ENCODE measurements around the gene BDKRB2.
A peak's percentile ranks its signal among the peaks of the same experiment; 100 is the strongest.

The BDKRB2 gene

DNA sequence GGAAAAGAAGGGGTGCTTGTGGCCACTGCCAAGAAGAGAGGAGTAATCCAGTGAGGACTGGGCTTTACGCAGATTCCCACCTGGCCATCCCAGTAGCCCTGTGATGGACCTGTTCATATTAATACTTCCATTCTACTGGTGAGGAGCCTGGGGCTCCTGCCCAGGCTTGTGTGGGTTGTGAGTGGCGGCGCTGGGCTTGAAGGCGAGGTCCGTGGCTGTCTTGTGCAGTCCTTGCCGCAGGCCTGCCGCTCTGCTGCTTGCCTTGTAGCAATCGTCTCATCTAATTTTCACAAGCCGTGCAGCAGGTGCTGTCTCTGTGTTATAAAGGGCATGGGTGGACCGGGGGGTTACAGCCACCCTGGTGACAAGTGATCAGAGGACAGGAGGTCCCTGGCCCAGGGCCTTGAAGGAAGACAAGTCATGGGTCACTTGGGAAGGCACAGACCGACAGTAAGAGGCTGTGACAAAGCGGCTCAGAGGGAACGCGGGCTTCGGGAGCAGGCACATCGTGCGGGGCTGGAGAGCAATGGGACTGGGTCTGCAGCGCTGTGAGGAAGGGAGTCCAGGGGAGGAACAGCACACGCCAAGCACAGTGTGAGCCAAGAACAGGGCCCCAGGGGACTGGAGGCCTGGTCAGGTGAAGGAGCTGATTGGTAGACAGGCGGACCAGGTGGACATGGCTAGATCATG, 7.3 kb upstream of the BDKRB2 start:
- no peak for TF ChIP-seq JUND (IDR thresholded peaks at IDR 0.05; ENCODE audit: low read depth)
- in situ Hi-C loops (cut with HindIII; ENCODE audit: low pct_unique_long_range_greater_than_20kb, low sequenced_read_pairs) = no loop called here
- no peak for DNase-seq (ENCODE audit: low read depth in 1 of 2, low spot score in 1 of 2)

DNA sequence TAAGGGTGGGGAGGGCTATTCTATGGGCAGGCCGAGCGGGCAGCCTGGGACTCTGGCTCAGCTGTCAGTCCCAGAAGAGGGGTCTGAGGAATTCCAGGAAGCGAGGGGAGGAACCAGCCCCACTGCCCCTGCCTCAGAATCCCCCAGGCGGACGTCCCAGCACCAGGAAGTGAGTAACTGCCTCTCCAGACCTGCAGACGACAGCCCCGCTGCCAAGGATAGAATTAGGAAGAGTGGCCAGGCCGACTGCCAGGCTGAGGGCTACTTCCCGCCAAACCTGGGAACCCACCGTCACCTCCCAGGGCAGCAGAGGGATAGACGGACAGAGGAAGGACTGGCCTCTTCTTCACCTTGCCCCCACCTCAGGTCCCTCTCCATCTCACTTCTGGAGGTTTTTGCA, 6.7 kb upstream of the BDKRB2 start:
- in situ Hi-C loops (cut with HindIII; ENCODE audit: low pct_unique_long_range_greater_than_20kb, low sequenced_read_pairs) = no loop called here
- no peak for TF ChIP-seq JUND (IDR thresholded peaks at IDR 0.05; ENCODE audit: low read depth)
- no peak for DNase-seq (ENCODE audit: low read depth in 1 of 2, low spot score in 1 of 2)

GRCh38 chr14:96198430-96199130, 6.1 kb upstream of the BDKRB2 start:
- in situ Hi-C loops (cut with HindIII; ENCODE audit: low pct_unique_long_range_greater_than_20kb, low sequenced_read_pairs) = no loop called here
- no peak for DNase-seq (ENCODE audit: low read depth in 1 of 2, low spot score in 1 of 2)
- TF ChIP-seq JUND (IDR thresholded peaks at IDR 0.05; ENCODE audit: low read depth) = no peak

GRCh38 chr14:96201157-96201556, 3.5 kb upstream of the BDKRB2 start:
- DNase-seq (ENCODE audit: low read depth in 1 of 2, low spot score in 1 of 2) = no peak
- TF ChIP-seq JUND (IDR thresholded peaks at IDR 0.05; ENCODE audit: low read depth) = no peak
- in situ Hi-C loops (cut with HindIII; ENCODE audit: low pct_unique_long_range_greater_than_20kb, low sequenced_read_pairs) = no loop called here

DNA sequence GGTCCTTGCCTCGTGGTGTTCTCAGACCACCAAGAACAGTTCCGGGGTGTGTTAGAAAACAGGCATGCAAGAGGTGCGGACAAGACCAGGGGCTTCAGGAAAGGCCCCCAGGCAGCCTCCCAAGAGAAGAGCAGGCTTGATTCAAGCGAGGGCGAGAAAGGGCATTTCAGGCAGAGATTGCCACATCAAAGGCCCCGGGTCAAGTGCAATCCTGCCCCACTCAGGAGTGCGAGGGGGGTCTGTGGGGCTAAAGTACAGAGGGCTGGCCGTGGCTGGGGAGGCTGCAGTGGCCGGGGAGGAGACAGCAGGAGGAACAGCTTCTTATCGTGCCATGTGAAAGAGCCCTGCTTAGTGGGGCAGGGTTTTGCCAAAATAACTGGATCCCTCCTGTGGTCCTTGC, 2.7 kb upstream of the BDKRB2 start:
- in situ Hi-C loops (cut with HindIII; ENCODE audit: low pct_unique_long_range_greater_than_20kb, low sequenced_read_pairs) = no loop called here
- no peak for TF ChIP-seq JUND (IDR thresholded peaks at IDR 0.05; ENCODE audit: low read depth)
- no peak for DNase-seq (ENCODE audit: low read depth in 1 of 2, low spot score in 1 of 2)

- no peak for TF ChIP-seq JUND (IDR thresholded peaks at IDR 0.05; ENCODE audit: low read depth)
- in situ Hi-C loops (cut with HindIII; ENCODE audit: low pct_unique_long_range_greater_than_20kb, low sequenced_read_pairs) = no loop called here
- no peak for DNase-seq (ENCODE audit: low read depth in 1 of 2, low spot score in 1 of 2)
Measured at GRCh38 chr14:96202441-96203094, 2.1 kb upstream of the BDKRB2 start.

- no peak for DNase-seq (ENCODE audit: low read depth in 1 of 2, low spot score in 1 of 2)
- in situ Hi-C loops (cut with HindIII; ENCODE audit: low pct_unique_long_range_greater_than_20kb, low sequenced_read_pairs) = no loop called here
- TF ChIP-seq JUND (IDR thresholded peaks at IDR 0.05; ENCODE audit: low read depth) = no peak
Measured at GRCh38 chr14:96203116-96203515, 1.5 kb upstream of the BDKRB2 start.

GRCh38 chr14:96203635-96204034, 1.0 kb upstream of the BDKRB2 start:
- DNase-seq (ENCODE audit: low read depth in 1 of 2, low spot score in 1 of 2) = peak; percentile 13 to 57
- no peak for TF ChIP-seq JUND (IDR thresholded peaks at IDR 0.05; ENCODE audit: low read depth)
- in situ Hi-C loops (cut with HindIII; ENCODE audit: low pct_unique_long_range_greater_than_20kb, low sequenced_read_pairs) = no loop called here

DNA sequence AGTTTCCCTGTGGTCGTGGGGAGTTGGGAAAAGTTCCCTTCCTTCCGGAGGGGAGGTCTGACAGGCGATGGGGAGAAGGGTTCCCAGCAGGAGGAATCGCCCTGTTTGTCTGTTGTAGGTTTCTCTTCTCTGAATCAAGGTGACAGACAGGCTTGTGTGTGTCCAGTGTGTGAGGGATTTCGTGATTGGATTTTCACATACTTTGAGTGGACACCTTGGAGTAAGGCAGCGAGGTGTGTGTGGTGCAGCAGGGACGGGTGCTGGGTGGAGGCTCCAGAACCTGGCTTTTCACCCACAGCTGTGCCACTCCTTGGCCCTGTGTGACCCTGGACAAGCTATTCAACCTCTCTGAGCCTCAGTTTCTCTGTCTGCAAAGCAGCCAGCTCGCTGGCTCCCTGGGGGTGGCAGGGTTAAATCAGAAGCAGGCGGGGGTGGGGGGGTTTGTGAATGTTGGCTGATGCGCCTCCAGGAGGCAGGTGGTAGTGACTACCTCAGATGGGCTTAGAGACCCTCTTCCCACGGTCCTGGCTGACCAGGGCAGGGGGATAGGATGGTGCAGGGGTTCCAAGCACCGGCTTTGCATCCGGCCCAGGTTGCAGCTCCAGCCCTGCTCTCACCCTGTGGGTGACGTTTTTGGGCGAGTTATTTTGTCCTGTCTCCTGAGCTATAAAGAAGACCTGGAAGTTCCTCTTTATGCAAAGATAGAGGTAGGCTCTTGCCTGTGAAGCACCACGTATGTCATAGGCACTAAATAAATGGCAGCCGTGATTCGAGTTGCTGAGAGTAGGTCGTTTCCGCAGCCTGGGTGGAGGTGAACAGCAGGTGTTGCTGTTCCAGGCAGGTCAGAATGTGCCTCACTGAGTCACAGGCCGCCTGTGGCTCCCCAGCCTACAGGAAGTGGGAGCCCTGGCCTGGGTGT, 679 bp downstream of the BDKRB2 start:
- DNase-seq (ENCODE audit: low read depth in 1 of 2, low spot score in 1 of 2) = peak; percentile 30 to 38
- in situ Hi-C loops (cut with HindIII; ENCODE audit: low pct_unique_long_range_greater_than_20kb, low sequenced_read_pairs) = no loop called here
- no peak for TF ChIP-seq JUND (IDR thresholded peaks at IDR 0.05; ENCODE audit: low read depth)

DNA sequence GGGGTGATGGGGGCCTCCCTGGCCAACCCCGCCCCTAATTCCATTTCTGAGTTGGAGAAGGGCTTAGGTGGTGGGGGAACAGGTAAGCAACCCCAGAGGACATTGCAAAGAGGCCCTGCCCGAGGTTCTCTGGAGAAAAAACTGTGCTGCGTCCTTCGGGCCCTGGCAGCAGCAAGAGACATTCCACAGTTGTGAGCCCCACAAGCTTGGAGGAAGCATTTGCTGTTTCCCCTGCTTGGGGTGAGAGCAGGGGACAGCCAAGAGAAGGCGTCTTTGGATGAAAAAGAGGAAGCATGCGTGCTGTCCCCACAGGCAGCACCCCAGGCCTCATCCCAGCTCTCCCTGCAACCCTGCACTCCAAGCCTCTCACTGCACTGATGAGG, 1.3 kb downstream of the BDKRB2 start:
- DNase-seq (ENCODE audit: low read depth in 1 of 2, low spot score in 1 of 2) = no peak
- TF ChIP-seq JUND (IDR thresholded peaks at IDR 0.05; ENCODE audit: low read depth) = no peak
- in situ Hi-C loops (cut with HindIII; ENCODE audit: low pct_unique_long_range_greater_than_20kb, low sequenced_read_pairs) = no loop called here

DNA sequence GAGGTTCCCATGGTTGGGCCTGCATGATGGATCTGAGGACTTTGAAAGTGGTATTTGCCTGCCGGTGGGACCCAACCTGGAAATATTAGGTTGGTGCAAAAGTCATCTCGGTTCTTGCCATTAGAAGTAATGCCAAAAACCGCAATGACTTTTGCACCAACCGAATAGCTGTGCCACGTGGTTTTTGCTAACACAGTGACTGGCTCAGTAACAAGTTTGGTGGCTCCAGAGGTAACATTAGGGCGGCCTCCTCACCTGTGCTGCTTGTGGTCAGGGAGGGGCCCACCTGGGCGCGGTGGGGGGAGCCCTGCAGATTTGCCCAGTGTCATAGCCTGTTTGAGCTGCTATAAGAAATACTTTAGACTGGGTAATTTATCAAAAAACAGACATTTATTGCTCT, 1.8 kb downstream of the BDKRB2 start:
- no peak for TF ChIP-seq JUND (IDR thresholded peaks at IDR 0.05; ENCODE audit: low read depth)
- peak; percentile 28 to 67 for DNase-seq (ENCODE audit: low read depth in 1 of 2, low spot score in 1 of 2)
- in situ Hi-C loops (cut with HindIII; ENCODE audit: low pct_unique_long_range_greater_than_20kb, low sequenced_read_pairs) = no loop called here

GRCh38 chr14:96207686-96208085, 3.0 kb downstream of the BDKRB2 start:
- no peak for DNase-seq (ENCODE audit: low read depth in 1 of 2, low spot score in 1 of 2)
- no peak for TF ChIP-seq JUND (IDR thresholded peaks at IDR 0.05; ENCODE audit: low read depth)
- in situ Hi-C loops (cut with HindIII; ENCODE audit: low pct_unique_long_range_greater_than_20kb, low sequenced_read_pairs) = no loop called here

Measured in T47D (cell line).